ENCODE data around the gene ANKUB1.

DNA sequence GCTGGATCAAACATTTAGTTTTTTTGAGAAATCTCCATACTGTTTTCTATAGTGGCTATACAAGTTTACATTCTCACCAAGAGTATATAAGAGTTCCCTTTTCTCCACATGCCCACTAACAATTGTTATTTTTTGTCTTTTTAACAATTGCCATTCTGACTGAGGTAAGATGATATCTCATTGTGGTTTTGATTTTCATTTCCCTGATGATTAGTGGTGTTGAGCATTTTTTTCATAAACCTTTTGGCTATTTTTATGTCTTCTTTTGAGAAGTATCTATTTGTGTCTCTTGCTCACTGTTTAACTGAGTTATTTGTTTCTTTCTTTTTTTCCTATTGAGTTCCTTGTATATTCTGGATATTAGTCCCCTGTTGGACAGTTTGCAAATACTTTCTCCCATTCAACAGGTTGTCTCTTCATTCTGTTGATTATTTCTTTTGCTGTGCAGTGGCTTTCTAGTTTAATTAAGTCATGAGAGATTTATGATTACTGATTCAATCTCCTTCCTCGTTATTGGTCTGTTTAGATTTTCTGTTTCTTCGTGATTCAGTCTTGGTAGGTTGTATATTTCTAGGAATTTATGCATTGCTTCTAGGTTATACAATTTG, 13.9 kb upstream of the ANKUB1 start:
- TF ChIP-seq, protein P1, sequence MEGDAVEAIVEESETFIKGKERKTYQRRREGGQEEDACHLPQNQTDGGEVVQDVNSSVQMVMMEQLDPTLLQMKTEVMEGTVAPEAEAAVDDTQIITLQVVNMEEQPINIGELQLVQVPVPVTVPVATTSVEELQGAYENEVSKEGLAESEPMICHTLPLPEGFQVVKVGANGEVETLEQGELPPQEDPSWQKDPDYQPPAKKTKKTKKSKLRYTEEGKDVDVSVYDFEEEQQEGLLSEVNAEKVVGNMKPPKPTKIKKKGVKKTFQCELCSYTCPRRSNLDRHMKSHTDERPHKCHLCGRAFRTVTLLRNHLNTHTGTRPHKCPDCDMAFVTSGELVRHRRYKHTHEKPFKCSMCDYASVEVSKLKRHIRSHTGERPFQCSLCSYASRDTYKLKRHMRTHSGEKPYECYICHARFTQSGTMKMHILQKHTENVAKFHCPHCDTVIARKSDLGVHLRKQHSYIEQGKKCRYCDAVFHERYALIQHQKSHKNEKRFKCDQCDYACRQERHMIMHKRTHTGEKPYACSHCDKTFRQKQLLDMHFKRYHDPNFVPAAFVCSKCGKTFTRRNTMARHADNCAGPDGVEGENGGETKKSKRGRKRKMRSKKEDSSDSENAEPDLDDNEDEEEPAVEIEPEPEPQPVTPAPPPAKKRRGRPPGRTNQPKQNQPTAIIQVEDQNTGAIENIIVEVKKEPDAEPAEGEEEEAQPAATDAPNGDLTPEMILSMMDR (IDR thresholded peaks at IDR 0.05 in 2 of 3, conservative IDR thresholded peaks at IDR 0.05 in 1 of 3; ENCODE audit: borderline replicate concordance in 1 of 3, insufficient read depth in 1 of 3, low read depth in 2 of 3, low read length in 2 of 3) = no peak
- TF ChIP-seq, protein P2, sequence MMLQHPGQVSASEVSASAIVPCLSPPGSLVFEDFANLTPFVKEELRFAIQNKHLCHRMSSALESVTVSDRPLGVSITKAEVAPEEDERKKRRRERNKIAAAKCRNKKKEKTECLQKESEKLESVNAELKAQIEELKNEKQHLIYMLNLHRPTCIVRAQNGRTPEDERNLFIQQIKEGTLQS (IDR thresholded peaks at IDR 0.05) = no peak
- no peak for TF ChIP-seq CEBPB (IDR thresholded peaks at IDR 0.05; ENCODE audit: low read depth)

Data from HCT116 (cell line).